Brain microvascular endothelial cell (primary cell): Measurements from ENCODE around the gene H2AZ2.

Source experiments
- DNase-seq: peaks from one replicate; pipeline ENCODE4 v3.0.0-alpha.2; 2020
- H3K27ac ChIP-seq: fragments of 250-450 bp; sonication (Bioruptor Pico); 2 replicates; pipeline ENCODE4 v1.5.1; 2020; ENCODE audit warnings: mild to moderate bottlenecking, moderate library complexity
- H3K27me3 ChIP-seq: fragments of 250-450 bp; sonication (Bioruptor Pico); replicated peaks from 2 replicates; pipeline ENCODE4 v1.5.1; 2020; ENCODE audit warnings: mild to moderate bottlenecking
- H3K36me3 ChIP-seq: fragments of 250-450 bp; sonication (Bioruptor Pico); replicated peaks from 2 replicates; pipeline ENCODE4 v1.5.1; 2020; ENCODE audit warnings: mild to moderate bottlenecking
- H3K4me3 ChIP-seq: 2 replicates; pipeline ENCODE4 v1.5.1; 2011; ENCODE audit warnings: low read depth, mild to moderate bottlenecking, control low read depth, low read length, moderate library complexity
- CTCF ChIP-seq: IDR thresholded peaks from 2 replicates; pipeline ENCODE4 v1.5.1; 2011; ENCODE audit warnings: low read depth, mild to moderate bottlenecking, moderate library complexity, low read length, control low read depth, inconsistent platforms; ENCODE audit errors: missing control alignments
- in situ Hi-C: cut with HindIII; loops from 2 replicates; pipeline ENCODE4 v1.10.0; 2017; ENCODE audit warnings: low sequenced_read_pairs, low pct_ligation_motif_present

H2AZ2 gene

GRCh38 chr7:44801890-44802289 is 46.0 kb downstream of the H2AZ2 start:
- DNase-seq: no peak
- peaks cover 65% of the 10 kb centered on the region for H3K36me3 ChIP-seq
- H3K27ac ChIP-seq: peak overlapping the region; percentile 51
- no peak for TF ChIP-seq CTCF
- in situ Hi-C loops: no loop called here
- H3K27me3 ChIP-seq: no peaks in the 10 kb centered on the region
- no peak overlapping the region for H3K4me3 ChIP-seq

- in situ Hi-C loops: no loop called here
- H3K4me3 ChIP-seq: no peak overlapping the region
- no peak for DNase-seq
- H3K36me3 ChIP-seq: peaks cover 65% of the 10 kb centered on the region
- H3K27me3 ChIP-seq: no peaks in the 10 kb centered on the region
- no peak overlapping the region for H3K27ac ChIP-seq
- TF ChIP-seq CTCF: no peak
Measured at GRCh38 chr7:44799939-44800338, 47.9 kb downstream of the H2AZ2 start.

- H3K27me3 ChIP-seq: no peaks in the 10 kb centered on the region
- H3K27ac ChIP-seq: no peak overlapping the region
- DNase-seq: no peak
- in situ Hi-C loops: no loop called here
- H3K4me3 ChIP-seq: peak overlapping the region; percentile 98
- no peak for TF ChIP-seq CTCF
- H3K36me3 ChIP-seq: peaks cover 57% of the 10 kb centered on the region
Measured at GRCh38 chr7:44798649-44799305, 49.1 kb downstream of the H2AZ2 start.

- TF ChIP-seq CTCF: peak; percentile 65
- peak; percentile 83 for DNase-seq
- Histone ChIP-seq H3K27me3 (no peaks in the 10 kb centered on the region), H3K27ac (peak overlapping the region; percentile 96), H3K36me3 (peaks cover 46% of the 10 kb centered on the region), H3K4me3 (peak overlapping the region; percentile 98)
- in situ Hi-C loops: no loop called here
Measured at GRCh38 chr7:44797329-44798258, 50.3 kb downstream of the H2AZ2 start.

- Histone ChIP-seq H3K27me3 (no peaks in the 10 kb centered on the region), H3K36me3 (peaks cover 39% of the 10 kb centered on the region), H3K27ac (peak within 1 kb of the TSS; percentile 96), H3K4me3 (peak within 1 kb of the TSS; percentile 98)
- no peak for TF ChIP-seq CTCF
- in situ Hi-C loops: no loop called here
- peak; percentile 96 for DNase-seq
Measured at GRCh38 chr7:44796504-44797328, 51.2 kb downstream of the H2AZ2 start, which contains the start of gene PPIA. PPIA (plus strand) TSS chr7:44796681; CDS start chr7:44796725, 44 bp downstream.
